Measurements from ENCODE around the gene PRDM16.

PRDM16 gene

GRCh38 chr1:3033040-3033789 lies 35.8 kb upstream of the PRDM16 start:
- no peak for DNase-seq

- DNase-seq = no peak
These were observed 35.3 kb upstream of the PRDM16 start for GRCh38 chr1:3033790-3034090.

GRCh38 chr1:3034162-3034561 lies 34.8 kb upstream of the PRDM16 start:
- no peak for DNase-seq

GRCh38 chr1:3034728-3035562 lies 34.1 kb upstream of the PRDM16 start:
- no peak for DNase-seq

- DNase-seq = no peak
These were observed 33.2 kb upstream of the PRDM16 start for GRCh38 chr1:3035563-3036446.

- DNase-seq = no peak
These were observed 32.3 kb upstream of the PRDM16 start for GRCh38 chr1:3036447-3037280.

GRCh38 chr1:3037281-3038040 lies 31.5 kb upstream of the PRDM16 start:
- DNase-seq = no peak

- no peak for DNase-seq
These were observed 30.9 kb upstream of the PRDM16 start for GRCh38 chr1:3038113-3038551.

GRCh38 chr1:3038571-3039181 lies 30.3 kb upstream of the PRDM16 start:
- DNase-seq = no peak

- DNase-seq = no peak
These were observed 29.0 kb upstream of the PRDM16 start for GRCh38 chr1:3040004-3040403.

GRCh38 chr1:3042481-3042880 lies 26.5 kb upstream of the PRDM16 start:
- no peak for DNase-seq

GRCh38 chr1:3049164-3049563 lies 19.8 kb upstream of the PRDM16 start:
- no peak for DNase-seq

- DNase-seq = no peak
These were observed 19.1 kb upstream of the PRDM16 start for GRCh38 chr1:3049905-3050304.

- DNase-seq = no peak
These were observed 18.4 kb upstream of the PRDM16 start for GRCh38 chr1:3050603-3051002.

GRCh38 chr1:3051270-3052268 lies 17.4 kb upstream of the PRDM16 start:
- DNase-seq = no peak

GRCh38 chr1:3052501-3052900 lies 16.5 kb upstream of the PRDM16 start:
- no peak for DNase-seq

GRCh38 chr1:3053366-3053980 lies 15.5 kb upstream of the PRDM16 start:
- no peak for DNase-seq

- DNase-seq = no peak
These were observed 15.0 kb upstream of the PRDM16 start for GRCh38 chr1:3053986-3054385.

- DNase-seq = no peak
These were observed 14.5 kb upstream of the PRDM16 start for GRCh38 chr1:3054474-3054873.

Data from DMS153 (cell line).